SK-N-SH (cell line): ENCODE data around the gene PDGFA.
"Not testable (repeated sequence)": the region's sequence is repeated elsewhere in the genome, so short reads cannot be mapped to it uniquely, and the experiment has no call there.

Source experiments
- EZH2phosphoT487 ChIP-seq: fragments of 200-600 bp; sonication (generic); IDR thresholded peaks from 2 replicates; pipeline ENCODE4 v1.6.1; 2017; ENCODE audit warnings: low read depth, mixed run types, mild to moderate bottlenecking, antibody characterized with exemption, moderate library complexity, borderline replicate concordance
- MXI1 ChIP-seq: IDR thresholded peaks from 2 replicates; pipeline ENCODE4 v1.6.1; 2012; ENCODE audit warnings: mild to moderate bottlenecking, low read depth, low read length, improper control_type of control experiment
- POLR2AphosphoS5 ChIP-seq: IDR thresholded peaks from 2 replicates; pipeline ENCODE4 v1.6.1; 2012; ENCODE audit warnings: low read depth, low read length
- TAF1 ChIP-seq: IDR thresholded peaks from 2 replicates; pipeline ENCODE4 v1.6.1; 2012; ENCODE audit warnings: low read depth, mild to moderate bottlenecking, low read length, moderate library complexity, borderline replicate concordance
- TF ChIP-seq, protein P1 (sequence below): IDR thresholded peaks from 2 replicates; pipeline ENCODE4 v1.4.0; 2012; ENCODE audit warnings: low read depth
- TF ChIP-seq, protein P2 (sequence below): fragments of 200-600 bp; sonication (generic); IDR thresholded peaks from 2 replicates; pipeline ENCODE4 v1.6.1; 2017; ENCODE audit warnings: antibody characterized with exemption, mild to moderate bottlenecking, moderate library complexity
- TF ChIP-seq, protein P3 (sequence below): IDR thresholded peaks from 2 replicates; pipeline ENCODE4; 2012

DNA sequence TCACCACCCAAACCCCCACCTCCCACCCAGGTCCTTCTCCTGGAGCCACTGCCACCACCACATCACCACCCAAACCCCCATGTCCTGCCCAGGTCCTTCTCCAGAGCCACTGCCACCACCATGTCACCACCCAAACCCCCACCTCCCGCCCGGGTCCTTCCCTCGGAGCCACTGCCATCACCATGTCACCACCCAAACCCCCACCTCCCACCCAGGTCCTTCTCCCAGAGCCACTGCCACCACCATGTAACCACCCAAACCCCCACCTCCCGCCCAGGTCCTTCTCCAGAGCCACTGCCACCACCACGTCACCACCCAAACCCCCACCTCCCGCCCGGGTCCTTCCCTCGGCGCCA, 31.9 kb upstream of the PDGFA start:
- TF ChIP-seq, protein P1, sequence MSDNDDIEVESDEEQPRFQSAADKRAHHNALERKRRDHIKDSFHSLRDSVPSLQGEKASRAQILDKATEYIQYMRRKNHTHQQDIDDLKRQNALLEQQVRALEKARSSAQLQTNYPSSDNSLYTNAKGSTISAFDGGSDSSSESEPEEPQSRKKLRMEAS, result not testable (repeated sequence)
- TF ChIP-seq POLR2AphosphoS5, EZH2phosphoT487, TAF1, MXI1: not testable (repeated sequence)
- TF ChIP-seq, protein P2, sequence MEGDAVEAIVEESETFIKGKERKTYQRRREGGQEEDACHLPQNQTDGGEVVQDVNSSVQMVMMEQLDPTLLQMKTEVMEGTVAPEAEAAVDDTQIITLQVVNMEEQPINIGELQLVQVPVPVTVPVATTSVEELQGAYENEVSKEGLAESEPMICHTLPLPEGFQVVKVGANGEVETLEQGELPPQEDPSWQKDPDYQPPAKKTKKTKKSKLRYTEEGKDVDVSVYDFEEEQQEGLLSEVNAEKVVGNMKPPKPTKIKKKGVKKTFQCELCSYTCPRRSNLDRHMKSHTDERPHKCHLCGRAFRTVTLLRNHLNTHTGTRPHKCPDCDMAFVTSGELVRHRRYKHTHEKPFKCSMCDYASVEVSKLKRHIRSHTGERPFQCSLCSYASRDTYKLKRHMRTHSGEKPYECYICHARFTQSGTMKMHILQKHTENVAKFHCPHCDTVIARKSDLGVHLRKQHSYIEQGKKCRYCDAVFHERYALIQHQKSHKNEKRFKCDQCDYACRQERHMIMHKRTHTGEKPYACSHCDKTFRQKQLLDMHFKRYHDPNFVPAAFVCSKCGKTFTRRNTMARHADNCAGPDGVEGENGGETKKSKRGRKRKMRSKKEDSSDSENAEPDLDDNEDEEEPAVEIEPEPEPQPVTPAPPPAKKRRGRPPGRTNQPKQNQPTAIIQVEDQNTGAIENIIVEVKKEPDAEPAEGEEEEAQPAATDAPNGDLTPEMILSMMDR, result not testable (repeated sequence)
- TF ChIP-seq, protein P3, sequence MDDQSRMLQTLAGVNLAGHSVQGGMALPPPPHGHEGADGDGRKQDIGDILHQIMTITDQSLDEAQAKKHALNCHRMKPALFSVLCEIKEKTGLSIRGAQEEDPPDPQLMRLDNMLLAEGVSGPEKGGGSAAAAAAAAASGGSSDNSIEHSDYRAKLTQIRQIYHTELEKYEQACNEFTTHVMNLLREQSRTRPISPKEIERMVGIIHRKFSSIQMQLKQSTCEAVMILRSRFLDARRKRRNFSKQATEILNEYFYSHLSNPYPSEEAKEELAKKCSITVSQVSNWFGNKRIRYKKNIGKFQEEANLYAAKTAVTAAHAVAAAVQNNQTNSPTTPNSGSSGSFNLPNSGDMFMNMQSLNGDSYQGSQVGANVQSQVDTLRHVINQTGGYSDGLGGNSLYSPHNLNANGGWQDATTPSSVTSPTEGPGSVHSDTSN, result not testable (repeated sequence)
